ENCODE data around the gene ONECUT2.

Gene ONECUT2

GRCh38 chr18:57447154-57447621, 12.0 kb downstream of the ONECUT2 start:
- Mint-ChIP-seq H3K36me3 (ENCODE audit: low read depth) (no peaks in the 10 kb centered on the region), H3K9me3 (no peaks in the 10 kb centered on the region), H3K27me3 (ENCODE audit: low read depth) (peaks cover 31% of the 10 kb centered on the region), H3K4me3 (no peak overlapping the region), H3K27ac (no peak overlapping the region), H3K4me1 (ENCODE audit: low read depth) (no peaks in the 10 kb centered on the region)

- Mint-ChIP-seq H3K4me3 (no peak overlapping the region), H3K9me3 (no peaks in the 10 kb centered on the region), H3K27me3 (ENCODE audit: low read depth) (no peaks in the 10 kb centered on the region), H3K4me1 (ENCODE audit: low read depth) (no peaks in the 10 kb centered on the region), H3K36me3 (ENCODE audit: low read depth) (no peaks in the 10 kb centered on the region), H3K27ac (no peak overlapping the region)
Observed at GRCh38 chr18:57455576-57456129, 20.5 kb downstream of the ONECUT2 start.

GRCh38 chr18:57461652-57462269, 26.6 kb downstream of the ONECUT2 start:
- H3K4me1 Mint-ChIP-seq (ENCODE audit: low read depth): no peaks in the 10 kb centered on the region
- no peak overlapping the region for H3K4me3 Mint-ChIP-seq
- no peak overlapping the region for H3K27ac Mint-ChIP-seq
- H3K27me3 Mint-ChIP-seq (ENCODE audit: low read depth): no peaks in the 10 kb centered on the region
- H3K36me3 Mint-ChIP-seq (ENCODE audit: low read depth): no peaks in the 10 kb centered on the region
- no peaks in the 10 kb centered on the region for H3K9me3 Mint-ChIP-seq

- Mint-ChIP-seq H3K36me3 (ENCODE audit: low read depth) (no peaks in the 10 kb centered on the region), H3K4me1 (ENCODE audit: low read depth) (no peaks in the 10 kb centered on the region), H3K9me3 (no peaks in the 10 kb centered on the region), H3K4me3 (no peak overlapping the region), H3K27me3 (ENCODE audit: low read depth) (no peaks in the 10 kb centered on the region), H3K27ac (no peak overlapping the region)
Observed at GRCh38 chr18:57466307-57466706, 31.1 kb downstream of the ONECUT2 start.

- H3K27me3 Mint-ChIP-seq (ENCODE audit: low read depth): no peaks in the 10 kb centered on the region
- H3K9me3 Mint-ChIP-seq: no peaks in the 10 kb centered on the region
- H3K27ac Mint-ChIP-seq: no peak overlapping the region
- H3K4me3 Mint-ChIP-seq: no peak overlapping the region
- H3K4me1 Mint-ChIP-seq (ENCODE audit: low read depth): no peaks in the 10 kb centered on the region
- no peaks in the 10 kb centered on the region for H3K36me3 Mint-ChIP-seq (ENCODE audit: low read depth)
Observed at GRCh38 chr18:57466745-57467409, 31.7 kb downstream of the ONECUT2 start.

GRCh38 chr18:57469884-57470283, 34.7 kb downstream of the ONECUT2 start:
- Mint-ChIP-seq H3K36me3 (ENCODE audit: low read depth) (no peaks in the 10 kb centered on the region), H3K4me1 (ENCODE audit: low read depth) (no peaks in the 10 kb centered on the region), H3K4me3 (no peak overlapping the region), H3K27me3 (ENCODE audit: low read depth) (no peaks in the 10 kb centered on the region), H3K27ac (no peak overlapping the region), H3K9me3 (no peaks in the 10 kb centered on the region)

GRCh38 chr18:57475408-57475807, 40.2 kb downstream of the ONECUT2 start:
- H3K27ac Mint-ChIP-seq: no peak overlapping the region
- H3K36me3 Mint-ChIP-seq (ENCODE audit: low read depth): no peaks in the 10 kb centered on the region
- H3K4me3 Mint-ChIP-seq: no peak overlapping the region
- no peaks in the 10 kb centered on the region for H3K4me1 Mint-ChIP-seq (ENCODE audit: low read depth)
- H3K27me3 Mint-ChIP-seq (ENCODE audit: low read depth): peaks cover 5% of the 10 kb centered on the region
- no peaks in the 10 kb centered on the region for H3K9me3 Mint-ChIP-seq

GRCh38 chr18:57475903-57476302, 40.7 kb downstream of the ONECUT2 start:
- no peak overlapping the region for H3K27ac Mint-ChIP-seq
- H3K9me3 Mint-ChIP-seq: no peaks in the 10 kb centered on the region
- peaks cover 5% of the 10 kb centered on the region for H3K27me3 Mint-ChIP-seq (ENCODE audit: low read depth)
- H3K36me3 Mint-ChIP-seq (ENCODE audit: low read depth): no peaks in the 10 kb centered on the region
- no peaks in the 10 kb centered on the region for H3K4me1 Mint-ChIP-seq (ENCODE audit: low read depth)
- no peak overlapping the region for H3K4me3 Mint-ChIP-seq

- Mint-ChIP-seq H3K4me1 (ENCODE audit: low read depth) (no peaks in the 10 kb centered on the region), H3K9me3 (no peaks in the 10 kb centered on the region), H3K36me3 (ENCODE audit: low read depth) (no peaks in the 10 kb centered on the region), H3K27me3 (ENCODE audit: low read depth) (peaks cover 5% of the 10 kb centered on the region), H3K27ac (no peak overlapping the region), H3K4me3 (no peak overlapping the region)
Observed at GRCh38 chr18:57480733-57481132, 45.6 kb downstream of the ONECUT2 start.

- Mint-ChIP-seq H3K4me3 (no peak overlapping the region), H3K36me3 (ENCODE audit: low read depth) (no peaks in the 10 kb centered on the region), H3K27me3 (ENCODE audit: low read depth) (no peaks in the 10 kb centered on the region), H3K9me3 (no peaks in the 10 kb centered on the region), H3K27ac (no peak overlapping the region), H3K4me1 (ENCODE audit: low read depth) (no peaks in the 10 kb centered on the region)
Observed at GRCh38 chr18:57497372-57498294, 62.5 kb downstream of the ONECUT2 start.

GRCh38 chr18:57498682-57499256, 63.6 kb downstream of the ONECUT2 start:
- no peak overlapping the region for H3K27ac Mint-ChIP-seq
- no peaks in the 10 kb centered on the region for H3K36me3 Mint-ChIP-seq (ENCODE audit: low read depth)

GRCh38 chr18:57502624-57503023, 67.5 kb downstream of the ONECUT2 start:
- Mint-ChIP-seq H3K36me3 (ENCODE audit: low read depth) (no peaks in the 10 kb centered on the region), H3K9me3 (no peaks in the 10 kb centered on the region), H3K27me3 (ENCODE audit: low read depth) (peaks cover 3% of the 10 kb centered on the region), H3K4me3 (no peak overlapping the region), H3K27ac (no peak overlapping the region), H3K4me1 (ENCODE audit: low read depth) (no peaks in the 10 kb centered on the region)

More at GRCh38 chr18:57498682-57499256, 63.6 kb downstream of the ONECUT2 start:
- no peak overlapping the region for H3K4me3 Mint-ChIP-seq
- no peaks in the 10 kb centered on the region for H3K4me1 Mint-ChIP-seq (ENCODE audit: low read depth)
- no peaks in the 10 kb centered on the region for H3K9me3 Mint-ChIP-seq
- H3K27me3 Mint-ChIP-seq (ENCODE audit: low read depth): no peaks in the 10 kb centered on the region

GRCh38 chr18:57505231-57505630, 70.1 kb downstream of the ONECUT2 start:
- H3K27me3 Mint-ChIP-seq (ENCODE audit: low read depth): peaks cover 3% of the 10 kb centered on the region
- no peaks in the 10 kb centered on the region for H3K36me3 Mint-ChIP-seq (ENCODE audit: low read depth)
- H3K9me3 Mint-ChIP-seq: no peaks in the 10 kb centered on the region
- H3K4me3 Mint-ChIP-seq: no peak overlapping the region
- H3K4me1 Mint-ChIP-seq (ENCODE audit: low read depth): no peaks in the 10 kb centered on the region
- no peak overlapping the region for H3K27ac Mint-ChIP-seq

- Mint-ChIP-seq H3K36me3 (ENCODE audit: low read depth) (no peaks in the 10 kb centered on the region), H3K9me3 (no peaks in the 10 kb centered on the region), H3K27ac (no peak overlapping the region)
Observed at GRCh38 chr18:57516056-57516455, 80.9 kb downstream of the ONECUT2 start.

More at GRCh38 chr18:57516056-57516455, 80.9 kb downstream of the ONECUT2 start:
- Mint-ChIP-seq H3K27me3 (ENCODE audit: low read depth) (peaks cover 8% of the 10 kb centered on the region), H3K4me3 (no peak overlapping the region), H3K4me1 (ENCODE audit: low read depth) (no peaks in the 10 kb centered on the region)
